GM12892 (cell line): Measurements from ENCODE around the gene ZFYVE28.

Experiments
- POLR2A ChIP-seq: IDR thresholded peaks from 2 replicates; pipeline ENCODE4 v1.6.1; 2011; ENCODE audit warnings: low read depth, low read length, control low read depth
- POLR2AphosphoS5 ChIP-seq: IDR thresholded peaks from 2 replicates; pipeline ENCODE4 v1.6.1; 2011; ENCODE audit warnings: low read depth, low read length, control low read depth
- TAF1 ChIP-seq: IDR thresholded peaks from 2 replicates; pipeline ENCODE4 v1.6.1; 2011; ENCODE audit warnings: low read depth, mild to moderate bottlenecking, control low read depth, low read length, borderline replicate concordance

DNA sequence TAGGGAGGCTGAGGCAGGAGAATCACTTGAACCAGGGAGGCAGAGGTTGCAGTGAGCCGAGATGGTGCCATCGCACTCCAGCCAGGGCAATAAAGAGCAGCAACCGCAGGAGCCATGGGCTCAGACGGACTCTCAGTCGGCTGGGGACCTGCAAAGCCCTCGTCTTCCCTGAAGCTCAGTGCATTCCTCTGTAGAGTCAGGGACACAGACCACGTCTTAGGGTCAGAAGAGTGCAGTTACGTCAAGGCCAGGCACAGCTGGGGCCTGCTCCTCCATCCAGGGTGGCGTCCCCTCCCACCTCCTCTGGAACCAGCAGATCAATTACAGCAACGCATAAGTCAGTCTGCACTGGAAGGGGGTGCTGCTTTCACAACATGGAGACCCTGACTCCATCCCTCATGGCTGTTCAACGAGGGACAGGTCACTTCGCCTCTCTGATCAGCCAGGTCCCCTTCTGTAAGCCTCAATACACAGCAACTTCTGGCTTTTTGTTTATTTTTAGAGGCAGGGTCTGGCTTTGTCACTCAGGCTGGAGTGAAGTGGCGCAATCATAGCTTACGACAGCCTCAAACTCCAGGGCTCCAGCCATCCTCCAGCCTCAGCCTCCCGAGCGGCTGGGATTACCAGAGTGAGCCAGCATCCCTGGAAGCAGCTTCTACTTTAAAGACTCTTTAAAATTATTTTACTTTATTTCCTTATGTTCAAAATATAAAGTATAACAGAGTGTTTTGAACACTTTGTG, 76.4 kb downstream of the ZFYVE28 start:
- TF ChIP-seq POLR2A (no peak), TAF1 (no peak), POLR2AphosphoS5 (no peak)
